NCI-H345 treated with DMSO at 0.1 percent for 48 hours (cell line): ENCODE measurements around the gene TEF.
A peak's percentile ranks its signal among the peaks of the same experiment; 100 is the strongest.
"Not testable (repeated sequence)": the region's sequence is repeated elsewhere in the genome, so short reads cannot be mapped to it uniquely, and the experiment has no call there.

Experiments used
- DNase-seq: peaks from one replicate; lab custom pipeline; 2025; ENCODE audit not compliant: unreplicated experiment; lab: John Stamatoyannopoulos, UW

The TEF gene

DNA sequence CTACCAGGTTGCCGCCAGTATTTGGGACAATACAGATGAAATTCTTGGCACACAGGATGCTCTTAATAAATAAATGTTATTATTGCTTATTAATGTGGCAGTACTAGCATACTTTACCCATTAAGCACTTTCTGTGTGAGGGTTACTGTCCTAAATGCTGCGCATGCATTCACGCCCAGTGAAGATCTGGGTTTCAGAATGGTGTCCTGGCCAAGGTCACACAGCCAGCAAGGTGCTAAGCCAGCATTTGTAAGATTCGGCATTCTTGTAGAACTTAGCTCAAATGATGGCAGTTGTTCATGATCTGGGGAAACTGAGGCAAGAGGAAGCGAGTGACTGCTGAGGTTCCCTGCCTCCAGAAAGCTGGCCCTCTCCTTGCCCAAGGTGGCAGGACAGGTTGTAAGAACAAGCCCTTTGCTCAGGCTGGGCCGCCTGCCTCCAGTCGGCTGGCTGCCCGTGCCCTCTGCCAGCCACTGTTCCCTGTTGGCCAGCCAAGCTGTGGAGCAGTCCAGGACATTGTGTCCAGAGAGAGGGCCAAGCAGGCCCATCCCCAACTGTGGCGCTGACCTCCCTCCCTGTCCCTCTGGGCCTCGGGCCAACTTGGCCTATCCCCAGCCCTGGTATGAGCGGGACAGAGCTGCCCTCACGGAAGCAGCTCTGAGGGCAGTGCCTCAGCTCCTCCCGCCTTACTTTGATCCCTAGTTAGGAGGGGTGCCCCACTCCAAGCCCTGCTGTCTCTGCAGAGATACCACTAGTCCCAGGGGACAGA is 36.1 kb downstream of the TEF start:
- DNase-seq: no peak

DNA sequence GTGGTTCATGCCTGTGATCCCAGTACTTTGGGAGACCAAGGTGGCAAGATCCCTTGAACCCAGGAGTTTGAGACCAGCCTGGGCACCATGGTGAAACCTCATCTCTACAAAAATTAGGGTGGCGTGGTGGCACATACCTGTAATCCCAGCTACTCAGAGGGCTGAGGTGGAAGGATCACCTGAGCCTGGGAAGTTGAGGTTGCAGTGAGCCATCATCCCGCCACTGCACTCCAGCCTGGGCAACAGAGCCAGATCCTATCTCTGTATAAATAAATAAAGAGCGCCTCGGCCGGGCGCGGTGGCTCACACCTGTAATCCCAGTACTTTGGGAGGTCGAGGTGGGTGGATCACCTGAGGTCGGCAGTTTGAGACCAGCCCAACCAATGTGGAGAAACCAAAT is 37.0 kb downstream of the TEF start:
- DNase-seq: no peak

DNA sequence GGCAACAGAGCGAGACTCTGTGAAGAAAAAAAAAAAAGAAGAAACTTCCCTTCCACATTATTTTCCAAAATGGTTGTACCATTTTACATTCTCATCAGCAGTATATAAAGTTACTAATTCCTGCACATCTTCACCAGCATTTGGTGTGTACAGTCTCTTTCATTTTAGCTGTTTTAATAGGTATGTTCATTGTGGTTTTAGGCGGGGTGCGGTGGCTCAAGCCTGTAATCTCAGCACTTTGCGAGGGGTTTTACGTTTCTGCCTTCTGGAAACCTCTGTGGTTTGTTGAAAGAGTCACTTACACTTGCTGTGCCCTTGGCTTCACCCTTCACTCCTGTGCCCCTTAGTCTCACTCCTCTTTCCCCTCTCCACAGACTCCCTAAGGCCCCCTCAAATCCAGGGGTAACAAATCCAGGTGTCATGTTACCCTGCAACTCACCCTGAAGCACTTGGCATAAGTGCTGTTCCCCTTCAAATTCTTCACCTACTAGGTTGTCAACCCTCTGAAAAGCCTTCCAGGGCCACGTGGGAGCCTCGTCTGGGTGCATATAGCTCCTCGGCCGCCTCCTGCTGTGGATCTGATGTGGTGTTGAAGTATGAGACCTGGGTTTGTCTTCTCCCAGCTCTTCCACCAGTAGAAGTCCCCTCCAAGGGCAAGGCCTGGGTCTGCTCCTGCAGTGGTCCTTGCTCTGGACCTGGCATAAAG is 44.1 kb downstream of the TEF start:
- no peak for DNase-seq

DNA sequence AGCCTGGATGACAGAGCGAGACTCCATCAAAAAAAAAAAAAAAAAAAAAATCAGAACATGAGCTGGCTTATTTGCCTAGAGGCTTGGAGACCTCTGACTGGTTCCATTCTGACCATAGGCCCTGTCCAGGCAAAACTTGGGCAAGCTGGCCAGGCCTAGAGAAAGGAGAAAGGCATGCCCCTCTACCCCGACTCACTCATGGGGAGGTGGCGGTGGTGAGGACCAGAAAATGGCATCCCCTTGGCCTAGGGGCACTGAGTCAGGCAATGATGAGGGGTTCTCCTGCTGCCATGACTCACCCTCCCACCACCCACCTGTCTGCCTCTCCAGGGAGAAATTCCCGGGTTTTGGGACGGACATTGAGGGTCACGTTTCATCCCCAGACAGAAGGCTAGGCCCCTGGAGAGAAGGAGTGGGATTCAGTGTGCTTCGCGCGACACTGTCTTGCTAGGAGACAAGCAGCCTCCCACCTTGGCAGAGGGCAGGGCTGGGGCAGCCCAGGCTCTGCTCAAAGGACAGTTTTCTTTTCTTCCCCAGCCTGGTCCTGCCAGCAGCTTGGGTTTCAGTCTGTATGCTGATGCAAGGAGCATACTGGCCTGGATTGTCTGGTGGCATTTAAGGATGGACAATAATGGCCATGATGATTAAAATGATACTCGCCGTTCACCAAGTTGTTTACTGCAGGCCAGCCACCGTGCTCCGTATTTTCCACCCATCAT is 47.6 kb downstream of the TEF start:
- DNase-seq: no peak

DNA sequence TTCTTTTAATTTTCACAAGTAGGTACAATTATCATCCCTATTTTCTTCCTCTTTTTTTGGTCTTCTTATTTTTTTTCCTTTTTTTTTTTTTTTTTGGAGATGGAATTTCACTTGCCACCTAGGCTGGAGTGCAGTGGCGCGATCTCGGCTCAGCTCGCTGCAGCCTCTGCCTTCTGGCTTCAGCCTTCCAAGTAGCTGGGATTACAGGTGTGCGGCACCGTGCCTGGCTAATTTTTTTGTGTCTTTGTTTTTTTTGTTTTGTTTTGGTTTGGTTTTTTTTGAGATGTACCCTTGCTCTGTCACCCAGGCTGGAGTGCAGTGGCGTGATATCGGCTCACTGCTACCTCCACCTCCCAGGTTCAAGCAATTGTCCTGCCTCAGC is 48.2 kb downstream of the TEF start:
- no peak for DNase-seq

DNA sequence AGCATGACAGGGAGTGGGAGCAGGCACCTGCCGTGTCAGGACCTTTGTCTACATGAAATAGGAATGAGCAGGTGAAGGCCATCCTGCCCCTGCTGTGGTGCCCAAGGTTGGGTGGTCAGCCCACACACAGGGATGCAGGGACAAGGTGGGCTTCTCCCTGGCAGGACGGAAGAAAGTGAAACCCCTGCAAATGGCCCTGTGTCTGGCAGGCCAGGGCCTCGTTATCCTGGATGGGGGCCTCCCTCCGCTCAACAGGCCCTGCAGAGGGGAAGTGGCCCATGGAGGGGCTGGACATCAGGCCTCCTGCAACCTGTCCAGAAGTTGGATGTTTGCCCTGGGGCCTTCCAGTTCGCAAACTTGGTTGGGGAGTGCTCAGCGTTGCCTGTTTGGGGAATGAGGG is 49.9 kb downstream of the TEF start:
- no peak for DNase-seq

DNA sequence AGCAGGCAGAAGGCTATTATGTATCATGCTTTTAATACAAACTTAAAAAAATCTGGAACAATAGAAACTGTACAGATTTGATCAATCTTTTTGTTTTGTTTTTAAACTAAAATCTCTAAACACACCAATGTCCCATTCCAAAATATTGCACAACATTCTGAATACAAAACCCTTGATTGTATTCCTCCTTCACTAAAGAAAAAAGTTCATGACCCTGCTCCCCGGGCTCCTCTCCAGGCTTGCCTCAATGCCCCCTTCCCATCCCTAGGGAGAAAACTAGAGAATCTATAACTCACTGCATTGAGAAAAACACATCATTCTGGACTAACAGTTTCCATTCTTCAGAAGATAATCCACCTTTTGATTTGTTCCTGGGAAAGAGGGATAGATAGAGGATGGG is 51.7 kb downstream of the TEF start:
- not testable (repeated sequence) for DNase-seq

DNA sequence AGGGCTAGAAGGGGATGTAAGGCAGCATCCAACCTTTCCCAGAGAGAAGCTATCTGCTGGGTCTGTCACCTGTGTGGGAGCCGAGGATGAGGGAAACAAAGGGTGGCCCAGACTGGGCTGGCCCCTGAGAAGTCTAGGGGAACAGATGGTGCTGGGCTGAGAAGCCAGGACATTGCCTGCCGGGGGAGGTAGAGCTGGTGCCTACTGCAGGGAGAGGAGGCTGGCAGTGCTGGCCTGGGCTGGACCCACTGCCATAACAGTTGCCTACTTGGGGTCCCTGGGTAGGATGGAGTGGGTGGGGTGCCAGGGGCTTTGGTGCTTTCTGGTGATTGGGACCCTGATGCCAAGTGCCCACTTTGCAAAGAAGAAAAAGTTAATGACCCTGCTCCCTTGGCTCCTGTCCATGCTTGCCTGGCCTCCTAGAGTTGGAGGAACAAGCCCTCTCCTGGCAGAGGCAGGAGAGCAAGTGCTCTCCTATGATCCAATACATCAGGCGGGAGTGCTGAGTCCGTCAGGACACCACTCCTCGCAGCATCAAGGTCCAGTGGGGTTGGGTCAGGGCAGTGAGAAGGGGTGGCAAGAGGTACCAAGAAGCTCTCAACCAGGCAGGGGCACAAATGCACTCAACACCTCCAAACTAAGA is 52.7 kb downstream of the TEF start:
- DNase-seq: not testable (repeated sequence)

DNA sequence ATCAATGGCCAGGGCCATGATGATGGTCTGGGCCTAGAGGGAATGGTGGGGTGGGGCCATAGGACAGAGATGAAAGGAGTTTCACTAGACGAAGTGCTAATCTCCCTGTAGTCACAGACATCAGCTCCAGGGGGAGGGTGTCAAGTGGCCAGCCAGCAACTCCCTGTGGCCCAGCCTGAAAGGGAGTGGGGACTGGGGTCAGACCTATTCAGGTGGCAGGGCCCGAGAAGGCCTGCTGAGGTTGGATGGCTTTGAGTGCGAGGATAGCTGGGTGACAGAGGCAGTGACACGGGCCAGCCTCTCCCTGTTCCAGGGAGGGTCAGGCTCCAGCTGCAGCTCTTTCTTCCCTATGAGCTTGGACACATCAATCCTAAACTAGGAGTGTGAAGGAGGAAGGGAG is 53.8 kb downstream of the TEF start:
- DNase-seq: no peak

DNA sequence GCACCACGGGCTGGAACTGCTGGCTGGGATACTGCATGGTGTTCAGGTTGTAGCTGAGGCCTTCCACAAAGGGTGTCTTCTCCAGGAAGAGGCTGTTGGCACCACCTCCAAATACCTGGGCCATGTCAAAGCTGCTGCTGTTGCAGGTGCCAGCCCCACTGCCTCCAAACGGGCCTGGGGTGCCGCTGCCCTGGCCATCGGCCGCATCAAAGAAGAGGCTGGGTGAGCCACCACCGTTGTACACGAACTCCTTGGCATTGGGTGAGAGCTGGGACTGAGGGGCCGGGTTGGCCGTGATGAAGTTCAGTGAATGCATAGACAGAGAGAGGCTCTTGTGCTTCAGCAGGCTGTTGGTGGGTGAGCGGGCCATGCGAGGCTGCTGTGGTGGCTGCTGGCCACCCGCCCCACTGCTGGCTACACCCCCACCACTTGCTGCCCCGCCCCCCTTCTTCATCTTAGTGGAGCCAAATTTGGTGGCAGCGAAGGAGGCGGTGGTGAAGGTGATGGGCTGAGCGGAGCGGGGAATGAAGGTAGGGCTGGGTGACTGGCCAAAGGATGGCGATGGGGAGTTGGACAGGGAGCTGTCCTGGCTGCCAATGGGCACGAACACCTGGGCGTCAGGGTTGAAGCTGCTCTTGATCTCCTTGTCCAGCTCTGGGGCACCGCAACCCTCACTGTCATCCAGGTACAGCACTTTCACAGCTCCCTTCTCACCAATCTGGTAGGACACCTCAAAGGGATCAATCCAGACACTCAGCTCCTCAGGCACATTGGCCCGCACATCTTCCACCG is 54.8 kb downstream of the TEF start:
- no peak for DNase-seq

DNA sequence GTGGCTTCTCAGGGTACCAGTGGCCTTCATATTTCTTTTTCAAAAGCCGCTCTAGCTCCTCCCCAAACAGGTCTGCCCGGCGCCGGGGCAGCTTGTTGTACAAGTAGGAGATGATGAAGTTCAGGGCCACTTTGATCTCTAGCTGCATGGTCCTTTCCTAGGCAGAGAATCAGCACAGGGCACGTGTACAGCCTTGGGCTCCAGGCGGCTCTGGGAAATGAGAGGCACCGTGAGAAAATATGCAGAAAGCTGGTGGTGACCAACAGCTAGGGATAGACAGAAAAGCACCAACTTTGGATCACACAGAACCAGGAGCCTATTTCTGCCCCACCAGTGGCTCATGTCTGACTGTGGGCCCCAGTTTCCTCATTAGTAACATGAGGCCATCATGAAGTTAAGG is 55.5 kb downstream of the TEF start:
- no peak for DNase-seq

DNA sequence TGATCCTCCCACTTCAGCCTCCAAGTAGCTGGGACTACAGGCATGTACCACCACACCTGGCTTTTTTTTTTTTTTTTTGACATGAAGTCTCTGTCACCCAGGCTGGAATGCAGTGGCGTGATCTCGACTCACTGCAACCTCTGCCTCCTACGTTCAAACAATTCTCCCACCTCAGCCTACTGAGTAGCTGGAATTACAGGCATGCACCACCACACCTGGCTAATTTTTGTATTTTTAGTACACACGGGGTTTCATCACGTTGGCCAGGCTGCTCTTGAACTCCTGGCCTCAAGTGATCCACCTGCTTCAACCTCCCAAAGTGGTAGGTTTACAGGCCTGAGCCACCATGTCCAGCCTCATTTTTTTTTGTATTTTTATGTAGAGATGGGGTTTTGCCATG is 58.8 kb downstream of the TEF start:
- DNase-seq: not testable (repeated sequence)

DNA sequence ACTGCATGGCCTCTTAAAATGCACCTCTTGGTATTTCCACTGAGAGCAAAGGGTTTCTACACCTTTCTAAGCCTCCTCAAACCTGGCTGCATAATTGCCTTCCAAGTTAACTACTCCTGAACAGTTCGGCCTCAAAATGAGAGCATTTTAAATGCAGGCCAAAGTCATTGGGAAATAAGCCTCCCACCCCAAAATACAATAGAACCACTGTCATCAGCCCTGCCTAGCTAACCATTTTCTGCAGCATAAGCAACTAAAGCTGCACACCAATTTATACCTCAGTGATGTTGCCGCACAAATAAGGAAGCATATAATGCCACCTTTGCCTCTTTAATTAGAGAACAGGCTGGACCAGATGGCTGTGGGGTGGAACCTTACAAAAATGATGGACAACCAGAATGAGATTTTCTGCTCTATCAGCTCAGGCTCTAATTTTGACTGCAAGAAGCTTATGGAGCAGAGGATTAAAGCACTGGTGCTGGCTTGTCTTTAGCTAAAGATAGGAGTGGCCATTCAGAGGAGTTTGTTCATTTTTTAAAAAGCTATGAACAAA is 60.6 kb downstream of the TEF start:
- DNase-seq: no peak

DNA sequence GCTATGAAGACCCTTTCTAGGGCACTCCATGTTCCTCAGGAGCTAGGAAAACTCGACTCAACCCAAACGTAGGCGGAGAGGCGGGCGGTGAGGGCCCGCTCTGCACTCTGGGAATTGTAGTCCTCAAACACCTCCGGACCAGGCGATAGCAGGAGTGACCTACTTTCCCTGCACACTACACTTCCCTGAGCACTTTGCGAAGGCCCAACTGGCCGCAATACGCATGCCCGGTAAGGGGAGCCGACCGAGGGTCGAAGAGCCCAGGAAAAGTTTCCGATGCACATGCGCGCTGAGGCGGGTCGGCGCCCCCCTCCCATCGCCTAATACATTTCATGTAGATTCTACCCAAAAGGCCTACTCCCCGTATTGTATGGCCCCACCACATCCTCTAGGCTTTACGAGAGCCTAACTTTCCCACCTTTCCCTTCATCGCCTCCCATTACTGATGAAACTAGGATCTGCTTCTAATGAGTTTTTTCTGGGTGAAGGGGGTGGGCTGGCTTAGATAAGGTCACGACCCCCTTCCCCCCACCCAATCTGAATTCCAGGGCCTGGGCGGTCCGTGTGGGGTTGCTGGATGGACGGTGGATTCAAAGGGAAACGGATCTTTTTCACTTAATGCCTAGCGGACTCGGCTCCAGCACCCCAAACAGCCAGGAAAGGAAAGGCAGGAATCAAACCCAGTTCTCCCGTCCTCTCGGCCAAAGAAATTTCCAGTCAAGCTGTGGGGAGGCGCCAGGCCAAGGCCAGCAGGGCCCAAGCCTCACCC is 62.8 kb downstream of the TEF start:
- DNase-seq: no peak

DNA sequence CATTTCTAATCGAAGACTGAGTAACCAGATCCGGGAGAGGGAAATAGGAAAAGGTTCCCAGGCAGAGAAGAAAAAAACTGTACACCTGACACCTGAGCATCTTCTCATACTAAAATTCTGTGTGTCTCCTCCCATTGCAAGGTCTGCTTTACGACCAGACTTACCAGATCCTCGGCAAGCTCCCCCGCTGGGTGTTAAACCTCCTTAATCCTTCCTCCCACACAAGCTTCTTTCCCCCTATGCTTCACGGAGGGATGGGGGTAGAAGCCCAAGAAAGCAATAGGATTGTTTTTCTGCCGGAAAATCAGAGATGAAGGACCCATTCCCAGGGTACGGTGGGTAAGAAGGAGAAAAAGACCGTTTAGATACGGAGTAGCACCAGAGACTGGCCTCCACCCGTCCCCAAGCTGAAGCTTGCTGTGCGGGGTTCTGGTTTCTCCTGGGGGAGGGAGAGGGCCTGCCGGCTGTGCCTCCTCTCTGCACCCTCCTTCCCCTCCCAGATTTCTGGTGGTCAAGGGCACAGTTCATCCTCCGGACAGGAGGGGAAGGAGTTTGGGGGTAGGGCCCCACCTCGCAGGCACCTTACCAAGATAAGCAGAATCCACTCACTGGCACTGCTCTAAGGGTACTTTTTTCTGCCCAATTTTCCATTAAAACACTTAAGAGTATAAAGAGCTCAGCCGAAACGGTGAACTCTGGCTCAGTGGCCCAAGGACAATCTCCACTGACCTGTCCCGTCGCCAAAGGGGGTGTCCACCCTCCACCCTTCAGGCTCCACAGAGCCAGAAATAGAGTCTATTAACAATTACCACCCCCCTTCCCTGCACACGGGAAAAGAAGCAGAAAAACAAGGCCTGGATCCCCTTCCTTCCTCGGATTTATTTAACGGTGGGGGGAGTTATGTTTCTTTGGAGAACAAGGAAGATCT is 63.7 kb downstream of the TEF start:
- DNase-seq: no peak

DNA sequence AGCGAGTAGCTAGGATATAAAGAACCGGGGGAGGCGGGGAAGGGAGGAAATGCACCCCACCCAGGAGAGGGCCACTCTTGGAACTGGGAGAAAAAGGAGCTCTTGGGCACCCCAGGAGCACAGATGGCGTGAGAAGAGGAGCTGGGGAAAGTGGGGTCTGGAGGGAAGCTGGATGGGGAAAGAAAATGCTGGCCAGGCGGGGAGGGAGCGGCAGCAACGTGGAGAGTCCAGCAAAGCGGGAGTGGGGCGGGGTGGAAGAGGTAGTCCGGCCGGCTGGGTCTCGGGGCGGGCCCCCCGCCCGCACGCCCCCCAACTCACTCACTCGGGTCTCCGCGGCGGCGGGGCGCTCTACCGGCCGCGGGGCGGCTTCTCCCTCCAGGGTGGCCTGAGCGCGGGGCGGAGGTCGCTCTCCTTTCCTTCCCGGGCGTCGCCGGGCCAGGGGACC is 64.3 kb downstream of the TEF start:
- no peak for DNase-seq

DNA sequence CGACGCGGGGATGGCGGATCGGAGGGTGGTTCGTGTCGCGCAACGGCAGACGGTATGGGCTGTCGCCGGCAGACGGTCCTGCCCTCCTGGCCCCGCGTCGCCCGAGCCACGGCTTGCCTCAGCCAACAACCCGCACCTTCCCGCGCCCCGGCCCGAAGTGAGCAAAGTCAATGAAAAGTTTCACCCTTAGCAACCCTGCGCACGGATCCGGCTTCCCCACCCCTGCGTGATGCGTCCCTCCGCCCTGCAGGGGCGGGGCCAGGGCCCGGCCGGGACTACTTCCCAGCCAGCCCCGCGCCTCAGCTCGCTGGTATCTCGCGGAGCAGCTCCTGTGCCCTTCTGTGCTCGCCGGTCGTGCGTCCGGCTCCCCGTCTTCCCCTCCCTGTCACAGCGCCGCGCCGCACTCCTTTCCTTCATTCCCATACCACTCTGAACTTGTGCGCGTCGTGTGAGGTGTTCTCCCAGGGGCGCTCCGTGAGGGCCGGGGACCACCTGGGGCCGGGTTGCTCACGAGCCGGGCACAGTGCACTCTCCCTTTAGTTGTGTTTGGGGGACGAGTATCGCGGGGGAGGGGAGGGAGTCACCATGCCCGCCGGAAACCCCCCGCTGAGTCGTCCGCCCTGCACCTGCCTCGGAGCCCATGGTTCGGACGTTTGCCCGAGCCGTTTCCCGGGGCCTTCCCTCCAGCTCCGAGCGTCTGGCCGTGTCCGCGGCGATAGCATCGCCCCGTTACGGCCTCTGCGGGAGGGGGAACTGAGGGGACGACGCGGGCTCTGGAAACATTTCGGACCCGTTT is 65.1 kb downstream of the TEF start, which contains the start of gene TOB2:
TOB2 (minus strand) TSS at position 163 of the 796 bp plus-strand sequence. CDS start 9,456 bp downstream, outside the sequence.
- peak; percentile 73 for DNase-seq
